Measurements from ENCODE around the gene AFF1. TPM values are rescaled to one million over a fixed set of nuclear protein-coding genes. Genes with fewer than 3 reads are reported as not detected.

Gene AFF1
- total RNA-seq, 1 experiment from 2014 or later, result 93.4 TPM

GRCh38 chr4:87033902-87034301 is 99.1 kb downstream of the AFF1 start:
- Mint-ChIP-seq H3K4me3 (no peak overlapping the region), H3K36me3 (no peaks in the 10 kb centered on the region), H3K27ac (no peak overlapping the region), H3K27me3 (ENCODE audit: low read depth) (no peaks in the 10 kb centered on the region), H3K9me3 (no peaks in the 10 kb centered on the region), H3K4me1 (peaks cover 36% of the 10 kb centered on the region)
- POLR2A ChIA-PET, result no interaction called here
- TF ChIP-seq ETV6 (CRISPR knock-in tag; IDR thresholded peaks at IDR 0.05) (0 out of 2 replicates have a peak, but pooled peaks have one; percentile 23), ZNF423 (CRISPR knock-in tag; IDR thresholded peaks at IDR 0.05) (no peak), EMX1 (CRISPR knock-in tag; IDR thresholded peaks at IDR 0.05) (no peak), STAT6 (CRISPR knock-in tag; conservative IDR thresholded peaks at IDR 0.05; ENCODE audit: low read depth) (no peak), GRHL2 (CRISPR knock-in tag; IDR thresholded peaks at IDR 0.05; ENCODE audit: insufficient replicate concordance, severe bottlenecking) (no peak), ATF3 (CRISPR knock-in tag; conservative IDR thresholded peaks at IDR 0.05) (no peak)
- peak; percentile 74 for ATAC-seq
- peak; percentile 34 for DNase-seq (ENCODE audit: low spot score)
- CTCF ChIA-PET, result interaction anchor here (1.0 to 1.1 kb wide), 2 partner anchors 99 to 111 kb away, joined by 4 to 5 read pairs; partner anchors contain the start of gene AFF1

DNA sequence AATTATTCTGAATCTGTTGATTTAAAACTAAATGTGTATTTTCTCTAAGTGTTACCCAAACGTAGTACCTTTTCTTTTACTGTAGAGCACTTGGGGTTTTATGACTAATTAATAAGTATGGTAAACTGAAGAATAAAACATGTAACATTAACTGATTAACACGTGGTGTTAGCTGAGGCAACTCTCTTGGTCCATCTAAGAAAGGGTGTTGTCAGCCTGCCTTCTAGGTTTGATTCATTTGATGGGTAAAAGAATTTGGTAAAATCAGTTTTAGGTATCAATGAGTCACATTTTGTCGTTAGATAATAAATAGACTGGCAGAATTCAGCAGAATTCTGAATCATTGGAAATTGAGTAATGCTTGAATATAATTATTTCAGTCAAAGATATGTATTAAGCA is 99.7 kb downstream of the AFF1 start:
- H3K9me3 Mint-ChIP-seq, result no peaks in the 10 kb centered on the region
- CTCF ChIA-PET, result interaction anchor here (1.0 to 1.1 kb wide), 2 partner anchors 100 to 112 kb away, joined by 4 to 5 read pairs; partner anchors contain the start of gene AFF1
- H3K4me3 Mint-ChIP-seq, result no peak overlapping the region
- DNase-seq (ENCODE audit: low spot score) (no peak), ATAC-seq (no peak)
- peaks cover 42% of the 10 kb centered on the region for H3K4me1 Mint-ChIP-seq
- no peak overlapping the region for H3K27ac Mint-ChIP-seq
- no peak for TF ChIP-seq SMAD4 (CRISPR knock-in tag; IDR thresholded peaks at IDR 0.05)
- TF ChIP-seq ZBTB21 (CRISPR knock-in tag; IDR thresholded peaks at IDR 0.05; ENCODE audit: borderline replicate concordance), result no peak
- TF ChIP-seq GRHL2 (CRISPR knock-in tag; IDR thresholded peaks at IDR 0.05; ENCODE audit: insufficient replicate concordance, severe bottlenecking), result no peak
- TF ChIP-seq NFATC4 (CRISPR knock-in tag; IDR thresholded peaks at IDR 0.05), result no peak
- POLR2A ChIA-PET, result no interaction called here
- no peaks in the 10 kb centered on the region for H3K27me3 Mint-ChIP-seq (ENCODE audit: low read depth)
- H3K36me3 Mint-ChIP-seq, result no peaks in the 10 kb centered on the region

DNA sequence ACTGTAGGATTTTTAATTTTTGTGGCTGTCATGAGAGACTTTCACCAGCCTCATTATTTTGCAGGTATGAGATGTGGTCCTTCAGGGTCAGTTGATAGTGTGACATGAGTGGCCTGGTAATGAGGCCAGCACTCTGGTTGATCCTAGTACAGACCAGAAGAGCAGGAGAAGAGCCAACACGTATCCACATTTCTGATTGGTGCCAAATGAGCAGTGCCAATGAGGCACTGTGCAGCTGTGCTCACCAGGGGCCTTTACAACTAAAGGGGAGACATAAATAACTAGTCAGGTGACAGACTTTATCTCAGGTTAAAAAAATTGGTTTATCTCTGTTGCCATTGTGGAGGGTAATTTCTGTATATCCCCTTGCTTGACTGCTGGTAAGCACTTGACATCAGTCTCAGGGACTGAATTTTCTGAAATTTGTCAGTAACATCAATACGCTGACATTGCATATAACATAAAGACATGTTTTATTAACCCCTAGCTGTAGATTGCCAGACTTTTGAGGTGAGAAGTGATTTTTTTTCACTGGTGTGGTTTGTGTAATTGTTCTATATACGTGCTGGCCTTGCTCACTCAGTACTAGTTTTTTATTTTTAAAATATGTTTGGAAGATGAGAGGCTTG is 101.2 kb downstream of the AFF1 start:
- peak overlapping the region; percentile 39 for H3K27ac Mint-ChIP-seq
- POLR2A ChIA-PET, result interaction anchor here (0.6 to 0.7 kb wide), 3 partner anchors 8 to 64 kb away, joined by 3 to 4 read pairs (median 3); no protein-coding TSS in a partner anchor

More for the DNA sequence above, 101.2 kb downstream of the AFF1 start:
- peaks cover 44% of the 10 kb centered on the region for H3K4me1 Mint-ChIP-seq
- H3K4me3 Mint-ChIP-seq, result no peak overlapping the region
- no peak for DNase-seq (ENCODE audit: low spot score)
- H3K9me3 Mint-ChIP-seq, result no peaks in the 10 kb centered on the region
- CTCF ChIA-PET, result interaction anchor here (1.2 kb wide), 1 partner anchor 113 kb away, joined by 3 read pairs; no protein-coding TSS in a partner anchor
- no peak for ATAC-seq
- H3K27me3 Mint-ChIP-seq (ENCODE audit: low read depth), result no peaks in the 10 kb centered on the region
- H3K36me3 Mint-ChIP-seq, result no peaks in the 10 kb centered on the region
- TF ChIP-seq ZNF138 (CRISPR knock-in tag; conservative IDR thresholded peaks at IDR 0.05) (no peak), JUN (CRISPR knock-in tag; IDR thresholded peaks at IDR 0.05) (no peak), MXD4 (CRISPR knock-in tag; IDR thresholded peaks at IDR 0.05; ENCODE audit: borderline replicate concordance) (no peak), KAT7 (CRISPR knock-in tag; IDR thresholded peaks at IDR 0.05; ENCODE audit: borderline replicate concordance) (no peak), FOXJ3 (CRISPR knock-in tag; IDR thresholded peaks at IDR 0.05; ENCODE audit: borderline replicate concordance) (no peak), ATF3 (CRISPR knock-in tag; conservative IDR thresholded peaks at IDR 0.05) (no peak), PREB (CRISPR knock-in tag; IDR thresholded peaks at IDR 0.05; ENCODE audit: borderline replicate concordance) (no peak)
- TF ChIP-seq, protein P1, sequence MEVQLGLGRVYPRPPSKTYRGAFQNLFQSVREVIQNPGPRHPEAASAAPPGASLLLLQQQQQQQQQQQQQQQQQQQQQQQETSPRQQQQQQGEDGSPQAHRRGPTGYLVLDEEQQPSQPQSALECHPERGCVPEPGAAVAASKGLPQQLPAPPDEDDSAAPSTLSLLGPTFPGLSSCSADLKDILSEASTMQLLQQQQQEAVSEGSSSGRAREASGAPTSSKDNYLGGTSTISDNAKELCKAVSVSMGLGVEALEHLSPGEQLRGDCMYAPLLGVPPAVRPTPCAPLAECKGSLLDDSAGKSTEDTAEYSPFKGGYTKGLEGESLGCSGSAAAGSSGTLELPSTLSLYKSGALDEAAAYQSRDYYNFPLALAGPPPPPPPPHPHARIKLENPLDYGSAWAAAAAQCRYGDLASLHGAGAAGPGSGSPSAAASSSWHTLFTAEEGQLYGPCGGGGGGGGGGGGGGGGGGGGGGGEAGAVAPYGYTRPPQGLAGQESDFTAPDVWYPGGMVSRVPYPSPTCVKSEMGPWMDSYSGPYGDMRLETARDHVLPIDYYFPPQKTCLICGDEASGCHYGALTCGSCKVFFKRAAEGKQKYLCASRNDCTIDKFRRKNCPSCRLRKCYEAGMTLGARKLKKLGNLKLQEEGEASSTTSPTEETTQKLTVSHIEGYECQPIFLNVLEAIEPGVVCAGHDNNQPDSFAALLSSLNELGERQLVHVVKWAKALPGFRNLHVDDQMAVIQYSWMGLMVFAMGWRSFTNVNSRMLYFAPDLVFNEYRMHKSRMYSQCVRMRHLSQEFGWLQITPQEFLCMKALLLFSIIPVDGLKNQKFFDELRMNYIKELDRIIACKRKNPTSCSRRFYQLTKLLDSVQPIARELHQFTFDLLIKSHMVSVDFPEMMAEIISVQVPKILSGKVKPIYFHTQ (CRISPR knock-in tag; IDR thresholded peaks at IDR 0.05), result no peak

All from WTC11 (cell line).